GM23338 (cell line): ENCODE measurements around the gene TMEM11. TPM values are rescaled to one million over a fixed set of nuclear protein-coding genes. Genes with fewer than 3 reads are reported as not detected.

Experiments used
- ATAC-seq: fragments of 200-7000 bp; cut with Tn5 transposase; 3 replicates; pipeline ENCODE4 v1.9.1; 2020
- DNase-seq: peaks from one replicate; pipeline ENCODE4 v3.0.0-alpha.2; 2015; ENCODE audit warnings: low spot score
- H2AFZ ChIP-seq: fragments of 200-600 bp; sonication (generic); 2 replicates; pipeline ENCODE4 v1.8.0; 2016; ENCODE audit warnings: antibody characterized with exemption, mild to moderate bottlenecking, moderate library complexity
- H3F3A ChIP-seq: fragments of 200-600 bp; sonication (generic); replicated peaks from 2 replicates; pipeline ENCODE4 v1.8.0; 2017; ENCODE audit warnings: antibody characterized with exemption, mixed run types, low read depth
- H3K27ac ChIP-seq: fragments of 200-600 bp; sonication (generic); 2 replicates; pipeline ENCODE4 v1.6.1; 2016; ENCODE audit warnings: low read depth
- H3K27me3 ChIP-seq: fragments of 200-600 bp; sonication (generic); 2 replicates; pipeline ENCODE4 v1.8.0; 2016; ENCODE audit warnings: mild to moderate bottlenecking, mixed run types, moderate library complexity; ENCODE audit not compliant: insufficient read depth
- H3K36me3 ChIP-seq: fragments of 200-600 bp; sonication (generic); 2 replicates; pipeline ENCODE4 v1.8.0; 2016; ENCODE audit warnings: mild to moderate bottlenecking; ENCODE audit not compliant: insufficient read depth
- H3K4me1 ChIP-seq: fragments of 200-600 bp; sonication (generic); 2 replicates; pipeline ENCODE4 v1.8.0; 2016; ENCODE audit warnings: mild to moderate bottlenecking, moderate library complexity; ENCODE audit not compliant: insufficient read depth
- H3K4me2 ChIP-seq: fragments of 200-600 bp; sonication (generic); 2 replicates; pipeline ENCODE4 v1.7.1; 2017; ENCODE audit warnings: mixed run types
- H3K4me3 ChIP-seq: fragments of 200-600 bp; sonication (generic); 2 replicates; pipeline ENCODE4 v1.6.1; 2016; ENCODE audit warnings: mixed run types
- H3K79me2 ChIP-seq: fragments of 200-600 bp; sonication (generic); replicated peaks from 2 replicates; pipeline ENCODE4 v1.8.0; 2017; ENCODE audit warnings: mild to moderate bottlenecking; ENCODE audit not compliant: insufficient read depth
- H3K9me2 ChIP-seq: fragments of 200-600 bp; sonication (generic); 2 replicates; pipeline ENCODE4 v1.8.0; 2017; ENCODE audit not compliant: insufficient read depth
- H4K20me1 ChIP-seq: fragments of 200-600 bp; sonication (generic); replicated peaks from 2 replicates; pipeline ENCODE4 v1.8.0; 2017; ENCODE audit warnings: mild to moderate bottlenecking; ENCODE audit not compliant: insufficient read depth
- H3K27ac Mint-ChIP-seq: 2 replicates; pipeline ENCODE4 v1.8.0; 2020; ENCODE audit warnings: inconsistent platforms, mild to moderate bottlenecking, moderate library complexity, mixed read lengths
- H3K27me3 Mint-ChIP-seq: 3 replicates; pipeline ENCODE4 v1.8.0; 2022; ENCODE audit warnings: low read depth, mild to moderate bottlenecking, moderate library complexity, mixed read lengths, inconsistent platforms; ENCODE audit not compliant: insufficient read depth, poor library complexity
- H3K36me3 Mint-ChIP-seq: 3 replicates; pipeline ENCODE4 v1.8.0; 2021; ENCODE audit warnings: low read depth, mild to moderate bottlenecking, inconsistent platforms, moderate library complexity, mixed read lengths
- H3K4me1 Mint-ChIP-seq: 3 replicates; pipeline ENCODE4 v1.8.0; 2020; ENCODE audit warnings: mild to moderate bottlenecking, inconsistent platforms, mixed read lengths
- H3K4me3 Mint-ChIP-seq: 3 replicates; pipeline ENCODE4 v1.8.0; 2021; ENCODE audit warnings: moderate library complexity, mild to moderate bottlenecking, inconsistent platforms, mixed read lengths
- H3K9me3 Mint-ChIP-seq: 3 replicates; pipeline ENCODE4 v1.8.0; 2020; ENCODE audit warnings: moderate library complexity, mild to moderate bottlenecking, inconsistent platforms, mixed read lengths
- CREB1 ChIP-seq: fragments of 250-450 bp; sonication (Bioruptor Pico); IDR thresholded peaks from 2 replicates; pipeline ENCODE4 v1.5.0; 2020; ENCODE audit warnings: low read depth, mild to moderate bottlenecking, moderate library complexity
- EZH2 ChIP-seq: fragments of 200-600 bp; sonication (generic); IDR thresholded peaks from one replicate; pipeline ENCODE4 v1.8.0; 2017; ENCODE audit warnings: antibody characterized with exemption, mild to moderate bottlenecking, low read depth; ENCODE audit not compliant: unreplicated experiment
- EZH2phosphoT487 ChIP-seq: fragments of 200-600 bp; sonication (generic); IDR thresholded peaks from one replicate; pipeline ENCODE4 v1.8.1; 2018; ENCODE audit warnings: antibody characterized with exemption; ENCODE audit not compliant: unreplicated experiment
- JUNB ChIP-seq: IDR thresholded peaks from one replicate; pipeline ENCODE4 v1.6.1; 2016; ENCODE audit warnings: antibody characterized with exemption; ENCODE audit not compliant: unreplicated experiment
- NANOG ChIP-seq: IDR thresholded peaks from 2 replicates; pipeline ENCODE4 v1.6.1; 2016; ENCODE audit warnings: antibody characterized with exemption, borderline replicate concordance
- POLR2AphosphoS5 ChIP-seq: IDR thresholded peaks from 2 replicates; pipeline ENCODE4 v1.6.1; 2016; ENCODE audit warnings: antibody characterized with exemption, low read depth
- STAT1 ChIP-seq: IDR thresholded peaks from one replicate; pipeline ENCODE4 v1.6.1; 2016; ENCODE audit warnings: antibody characterized with exemption; ENCODE audit not compliant: unreplicated experiment
- ZNF114 ChIP-seq: fragments of 250-450 bp; sonication (Bioruptor Pico); IDR thresholded peaks from 2 replicates; pipeline ENCODE4 v1.5.0; 2020; ENCODE audit warnings: mild to moderate bottlenecking, moderate library complexity
- ZNF331 ChIP-seq: fragments of 250-450 bp; sonication (Bioruptor Pico); IDR thresholded peaks from 2 replicates; pipeline ENCODE4 v1.5.0; 2020; ENCODE audit warnings: low read depth, mild to moderate bottlenecking, moderate library complexity
- polyA plus RNA-seq: library from polyadenylated mRNA; unstranded; fragments of >200 nt; fragmentation: Nextera tagmentation; extraction: Ambion mirVana; gene quantifications from 2 replicates; pipeline ENCODE4 v1.2.1, GENCODE V29; 2016
- total RNA-seq: library from RNA; depleted of rRNA; stranded (reverse); fragments of >200 nt; shearing (Covaris generic); gene quantifications from 2 replicates; pipeline ENCODE4 v1.2.3, GENCODE V29; 2014
- TF ChIP-seq, protein P1 (sequence below): IDR thresholded peaks from 2 replicates; pipeline ENCODE4 v1.6.1; 2016; ENCODE audit warnings: antibody characterized with exemption
- TF ChIP-seq, protein P2 (sequence below): IDR thresholded peaks from one replicate; pipeline ENCODE4 v1.6.1; 2018; ENCODE audit warnings: antibody characterized with exemption; ENCODE audit not compliant: unreplicated experiment
- TF ChIP-seq, protein P3 (sequence below), 2 experiments: fragments of 200-600 bp in 1 of 2; sonication (generic) in 1 of 2; conservative IDR thresholded peaks; 2 replicates each; pipeline versions ENCODE4 v1.5.1 to v1.6.1; 2016 to 2017; ENCODE audit warnings: antibody characterized with exemption in 2 of 2, low read depth in 2 of 2, mild to moderate bottlenecking in 2 of 2, moderate library complexity in 1 of 2

Gene TMEM11
- total and polyA plus RNA-seq, 2 experiments from 2014 or later, result 38.5 to 90.2 TPM

DNA sequence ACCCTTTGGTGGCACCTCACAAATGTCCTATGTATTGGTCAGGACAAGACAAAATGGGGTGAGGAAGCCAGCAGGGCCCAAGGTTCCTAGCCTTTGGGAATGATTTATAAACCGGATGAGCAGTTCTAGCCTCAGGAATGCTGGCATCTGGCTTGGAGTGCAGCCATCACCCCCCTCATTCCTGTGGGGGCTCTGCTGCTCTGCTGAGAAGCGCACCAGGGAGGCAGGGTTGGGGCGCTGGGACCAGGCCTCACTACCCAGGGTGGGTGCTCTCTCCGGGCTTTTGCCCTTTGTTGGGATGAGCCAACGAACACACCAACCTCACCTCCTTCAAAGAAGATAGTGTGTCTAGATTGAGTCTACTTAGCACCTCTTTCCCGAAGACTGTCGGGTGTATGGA, 39.2 kb downstream of the TMEM11 start:
- Mint-ChIP-seq H3K27ac (no peak overlapping the region), H3K9me3 (no peaks in the 10 kb centered on the region), H3K4me3 (no peak overlapping the region), H3K4me1 (no peaks in the 10 kb centered on the region; the same call in 2 of the 3 replicates), H3K27me3 (peaks cover 2% of the 10 kb centered on the region), H3K36me3 (peaks cover 9% of the 10 kb centered on the region; the same call in 2 of the 3 replicates)
- no peak overlapping the region for H2AFZ ChIP-seq
- H3K27me3 ChIP-seq, result no peaks in the 10 kb centered on the region
- no peaks in the 10 kb centered on the region for H3K36me3 ChIP-seq
- no peaks in the 10 kb centered on the region for H3K79me2 ChIP-seq
- no peak overlapping the region for H3K27ac ChIP-seq
- no peak for ATAC-seq
- no peak overlapping the region for H3K4me3 ChIP-seq
- no peak for DNase-seq
- no peaks in the 10 kb centered on the region for H3K4me1 ChIP-seq
- TF ChIP-seq POLR2AphosphoS5 (no peak), STAT1 (no peak), ZNF114 (CRISPR knock-in tag) (no peak), CREB1 (CRISPR knock-in tag) (no peak), EZH2phosphoT487 (no peak)
- TF ChIP-seq, protein P1, sequence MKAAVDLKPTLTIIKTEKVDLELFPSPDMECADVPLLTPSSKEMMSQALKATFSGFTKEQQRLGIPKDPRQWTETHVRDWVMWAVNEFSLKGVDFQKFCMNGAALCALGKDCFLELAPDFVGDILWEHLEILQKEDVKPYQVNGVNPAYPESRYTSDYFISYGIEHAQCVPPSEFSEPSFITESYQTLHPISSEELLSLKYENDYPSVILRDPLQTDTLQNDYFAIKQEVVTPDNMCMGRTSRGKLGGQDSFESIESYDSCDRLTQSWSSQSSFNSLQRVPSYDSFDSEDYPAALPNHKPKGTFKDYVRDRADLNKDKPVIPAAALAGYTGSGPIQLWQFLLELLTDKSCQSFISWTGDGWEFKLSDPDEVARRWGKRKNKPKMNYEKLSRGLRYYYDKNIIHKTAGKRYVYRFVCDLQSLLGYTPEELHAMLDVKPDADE, result no peak
- TF ChIP-seq, protein P2, sequence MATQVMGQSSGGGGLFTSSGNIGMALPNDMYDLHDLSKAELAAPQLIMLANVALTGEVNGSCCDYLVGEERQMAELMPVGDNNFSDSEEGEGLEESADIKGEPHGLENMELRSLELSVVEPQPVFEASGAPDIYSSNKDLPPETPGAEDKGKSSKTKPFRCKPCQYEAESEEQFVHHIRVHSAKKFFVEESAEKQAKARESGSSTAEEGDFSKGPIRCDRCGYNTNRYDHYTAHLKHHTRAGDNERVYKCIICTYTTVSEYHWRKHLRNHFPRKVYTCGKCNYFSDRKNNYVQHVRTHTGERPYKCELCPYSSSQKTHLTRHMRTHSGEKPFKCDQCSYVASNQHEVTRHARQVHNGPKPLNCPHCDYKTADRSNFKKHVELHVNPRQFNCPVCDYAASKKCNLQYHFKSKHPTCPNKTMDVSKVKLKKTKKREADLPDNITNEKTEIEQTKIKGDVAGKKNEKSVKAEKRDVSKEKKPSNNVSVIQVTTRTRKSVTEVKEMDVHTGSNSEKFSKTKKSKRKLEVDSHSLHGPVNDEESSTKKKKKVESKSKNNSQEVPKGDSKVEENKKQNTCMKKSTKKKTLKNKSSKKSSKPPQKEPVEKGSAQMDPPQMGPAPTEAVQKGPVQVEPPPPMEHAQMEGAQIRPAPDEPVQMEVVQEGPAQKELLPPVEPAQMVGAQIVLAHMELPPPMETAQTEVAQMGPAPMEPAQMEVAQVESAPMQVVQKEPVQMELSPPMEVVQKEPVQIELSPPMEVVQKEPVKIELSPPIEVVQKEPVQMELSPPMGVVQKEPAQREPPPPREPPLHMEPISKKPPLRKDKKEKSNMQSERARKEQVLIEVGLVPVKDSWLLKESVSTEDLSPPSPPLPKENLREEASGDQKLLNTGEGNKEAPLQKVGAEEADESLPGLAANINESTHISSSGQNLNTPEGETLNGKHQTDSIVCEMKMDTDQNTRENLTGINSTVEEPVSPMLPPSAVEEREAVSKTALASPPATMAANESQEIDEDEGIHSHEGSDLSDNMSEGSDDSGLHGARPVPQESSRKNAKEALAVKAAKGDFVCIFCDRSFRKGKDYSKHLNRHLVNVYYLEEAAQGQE, result no peak
- TF ChIP-seq, protein P3, sequence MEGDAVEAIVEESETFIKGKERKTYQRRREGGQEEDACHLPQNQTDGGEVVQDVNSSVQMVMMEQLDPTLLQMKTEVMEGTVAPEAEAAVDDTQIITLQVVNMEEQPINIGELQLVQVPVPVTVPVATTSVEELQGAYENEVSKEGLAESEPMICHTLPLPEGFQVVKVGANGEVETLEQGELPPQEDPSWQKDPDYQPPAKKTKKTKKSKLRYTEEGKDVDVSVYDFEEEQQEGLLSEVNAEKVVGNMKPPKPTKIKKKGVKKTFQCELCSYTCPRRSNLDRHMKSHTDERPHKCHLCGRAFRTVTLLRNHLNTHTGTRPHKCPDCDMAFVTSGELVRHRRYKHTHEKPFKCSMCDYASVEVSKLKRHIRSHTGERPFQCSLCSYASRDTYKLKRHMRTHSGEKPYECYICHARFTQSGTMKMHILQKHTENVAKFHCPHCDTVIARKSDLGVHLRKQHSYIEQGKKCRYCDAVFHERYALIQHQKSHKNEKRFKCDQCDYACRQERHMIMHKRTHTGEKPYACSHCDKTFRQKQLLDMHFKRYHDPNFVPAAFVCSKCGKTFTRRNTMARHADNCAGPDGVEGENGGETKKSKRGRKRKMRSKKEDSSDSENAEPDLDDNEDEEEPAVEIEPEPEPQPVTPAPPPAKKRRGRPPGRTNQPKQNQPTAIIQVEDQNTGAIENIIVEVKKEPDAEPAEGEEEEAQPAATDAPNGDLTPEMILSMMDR (conservative IDR thresholded peaks at IDR 0.05; ENCODE audit: low read depth in 2 of 2), result no peak
- no peaks in the 10 kb centered on the region for H3F3A ChIP-seq
- no peaks in the 10 kb centered on the region for H3K9me2 ChIP-seq
- H4K20me1 ChIP-seq, result no peaks in the 10 kb centered on the region
- no peak overlapping the region for H3K4me2 ChIP-seq

DNA sequence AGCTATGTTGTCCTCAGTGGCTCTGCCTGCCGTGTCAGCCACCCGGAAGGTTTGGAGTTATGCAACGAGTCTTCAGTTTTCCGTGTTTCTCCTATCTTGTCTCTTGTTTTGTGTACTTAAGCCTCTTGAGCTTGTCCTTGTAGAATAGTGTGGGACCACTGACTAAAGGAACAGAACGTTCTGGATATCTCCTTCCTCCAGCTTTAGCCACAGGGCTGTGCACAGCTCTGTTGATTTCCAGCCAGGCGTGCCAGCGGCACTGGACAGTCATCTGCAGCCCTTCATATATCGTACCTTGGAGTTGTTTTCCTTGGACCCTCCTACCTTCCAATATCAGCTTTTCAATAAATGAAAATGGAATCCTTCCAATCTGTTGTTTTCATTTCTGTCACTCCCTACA, 39.8 kb downstream of the TMEM11 start:
- no peaks in the 10 kb centered on the region for H3K4me1 ChIP-seq
- Mint-ChIP-seq H3K4me3 (no peak overlapping the region), H3K4me1 (no peaks in the 10 kb centered on the region; the same call in 2 of the 3 replicates), H3K27ac (no peak overlapping the region), H3K27me3 (peaks cover 2% of the 10 kb centered on the region), H3K9me3 (no peaks in the 10 kb centered on the region), H3K36me3 (peaks cover 9% of the 10 kb centered on the region; the same call in 2 of the 3 replicates)
- no peaks in the 10 kb centered on the region for H3K27me3 ChIP-seq
- ATAC-seq (no peak), DNase-seq (no peak)
- H4K20me1 ChIP-seq, result no peaks in the 10 kb centered on the region
- no peaks in the 10 kb centered on the region for H3K9me2 ChIP-seq
- no peaks in the 10 kb centered on the region for H3K36me3 ChIP-seq
- H3F3A ChIP-seq, result no peaks in the 10 kb centered on the region
- no peak overlapping the region for H2AFZ ChIP-seq
- H3K27ac ChIP-seq, result no peak overlapping the region
- no peak overlapping the region for H3K4me3 ChIP-seq
- no peak overlapping the region for H3K4me2 ChIP-seq
- H3K79me2 ChIP-seq, result no peaks in the 10 kb centered on the region
- TF ChIP-seq CREB1 (CRISPR knock-in tag) (no peak), EZH2 (no peak), NANOG (no peak), ZNF331 (CRISPR knock-in tag) (no peak), JUNB (no peak), STAT1 (no peak)
- TF ChIP-seq, protein P3 (conservative IDR thresholded peaks at IDR 0.05; ENCODE audit: low read depth in 2 of 2), result no peak
- TF ChIP-seq, protein P2, result no peak
